HepG2 (cell line): Measurements from ENCODE around the gene ACAP2. TPM values are rescaled to one million over a fixed set of nuclear protein-coding genes. Genes with fewer than 3 reads are reported as not detected.

Source experiments
- CREM ChIP-seq, 2 experiments: sonication (generic) in 1 of 2; formaldehyde crosslinking in 1 of 2; IDR thresholded peaks; 2 replicates each; pipeline versions ENCODE4 v1.4.0 to v1.6.1; 2016 to 2020; ENCODE audit warnings: antibody characterized with exemption in 1 of 2, mild to moderate bottlenecking in 1 of 2, missing genetic modification reagents in 1 of 2
- DRAP1 ChIP-seq: IDR thresholded peaks from 2 replicates; pipeline ENCODE4 v1.6.1; 2016; ENCODE audit warnings: missing genetic modification reagents, missing compliant biosample characterization
- GABPB1 ChIP-seq: IDR thresholded peaks from 2 replicates; pipeline ENCODE4 v1.6.1; 2016; ENCODE audit warnings: mild to moderate bottlenecking, missing genetic modification reagents, moderate library complexity, missing compliant biosample characterization
- JUN ChIP-seq: sonication (generic); formaldehyde crosslinking; IDR thresholded peaks from 2 replicates; pipeline ENCODE4 v1.4.0; 2020; ENCODE audit warnings: mild to moderate bottlenecking, missing genetic modification reagents
- MED1 ChIP-seq: sonication (generic); formaldehyde crosslinking; IDR thresholded peaks from 2 replicates; pipeline ENCODE4 v1.4.0; 2020; ENCODE audit warnings: missing genetic modification reagents
- NR3C1 ChIP-seq: sonication (generic); formaldehyde crosslinking; IDR thresholded peaks from 2 replicates; pipeline ENCODE4 v1.4.0; 2020; ENCODE audit warnings: missing genetic modification reagents
- SOX13 ChIP-seq, 3 experiments: fragments of 450-650 bp in 1 of 3; sonication (generic) in 1 of 3; formaldehyde crosslinking in 1 of 3; IDR thresholded peaks in 2 of 3; conservative IDR thresholded peaks in 1 of 3; 2 replicates each; pipeline versions ENCODE4 v1.5.0 to v1.6.1; 2016 to 2020; ENCODE audit warnings: antibody characterized with exemption in 1 of 3, mild to moderate bottlenecking in 1 of 3, missing compliant biosample characterization in 1 of 3, missing genetic modification reagents in 1 of 3, moderate library complexity in 1 of 3
- USF2 ChIP-seq, 2 experiments: sonication (generic) in 1 of 2; formaldehyde crosslinking in 1 of 2; IDR thresholded peaks; 2 replicates each; pipeline versions ENCODE4 v1.5.1 to v1.6.1; 2011 to 2020; ENCODE audit warnings: borderline replicate concordance in 1 of 2, low read depth in 1 of 2, low read length in 1 of 2, mild to moderate bottlenecking in 1 of 2, missing genetic modification reagents in 1 of 2, moderate library complexity in 1 of 2
- ZBTB25 ChIP-seq: IDR thresholded peaks from 2 replicates; pipeline ENCODE4 v1.6.1; 2018; ENCODE audit warnings: missing genetic modification reagents
- ZNF225 ChIP-seq: sonication (generic); formaldehyde crosslinking; IDR thresholded peaks from 2 replicates; pipeline ENCODE4 v1.4.0; 2020; ENCODE audit warnings: mild to moderate bottlenecking, missing genetic modification reagents
- ZNF24 ChIP-seq: fragments of 450-650 bp; IDR thresholded peaks from 2 replicates; pipeline ENCODE4 v1.6.1; 2017; ENCODE audit warnings: antibody characterized with exemption, mild to moderate bottlenecking
- ZNF567 ChIP-seq: sonication (generic); formaldehyde crosslinking; IDR thresholded peaks from 2 replicates; pipeline ENCODE4 v1.8.1; 2023; ENCODE audit warnings: mild to moderate bottlenecking, missing genetic modification reagents, borderline replicate concordance
- ZNF773 ChIP-seq: sonication (generic); formaldehyde crosslinking; IDR thresholded peaks from 2 replicates; pipeline ENCODE4 v1.4.0; 2020; ENCODE audit warnings: missing genetic modification reagents, borderline replicate concordance
- polyA plus RNA-seq, 8 experiments: library from polyadenylated mRNA; depleted of rRNA in 3 of 8; stranded (reverse) in 7 of 8; unstranded in 1 of 8; fragments of >200 nt; fragmentation: Illumina TruSeq in 4 of 8; extraction: Trizol in 4 of 8; gene quantifications; 2 replicates each; pipeline versions ENCODE4 v1.2.1 to v1.2.3, GENCODE V29; 2011 to 2016; ENCODE audit warnings: low read depth in 4 of 8, missing spikeins in 1 of 8, mixed read lengths in 1 of 8; ENCODE audit not compliant: insufficient read depth in 1 of 8
- total RNA-seq, 5 experiments: library from RNA; depleted of rRNA; stranded (reverse); fragments of >200 nt; fragmentation: Illumina TruSeq; extraction: Trizol; gene quantifications; 2 replicates each; pipeline ENCODE4 v1.2.3, GENCODE V29; 2016; ENCODE audit warnings: low read depth in 1 of 5
- TF ChIP-seq, protein P1 (sequence below): sonication (generic); formaldehyde crosslinking; IDR thresholded peaks from 2 replicates; pipeline ENCODE4 v1.5.1; 2020; ENCODE audit warnings: missing genetic modification reagents, mild to moderate bottlenecking, borderline replicate concordance
- TF ChIP-seq, protein P2 (sequence below): sonication (generic); formaldehyde crosslinking; IDR thresholded peaks from 2 replicates; pipeline ENCODE4 v1.8.0; 2022; ENCODE audit warnings: mild to moderate bottlenecking, missing genetic modification reagents, moderate library complexity
- TF ChIP-seq, protein P3 (sequence below): sonication (generic); formaldehyde crosslinking; IDR thresholded peaks from 2 replicates; pipeline ENCODE4 v1.4.0; 2020; ENCODE audit warnings: mild to moderate bottlenecking, missing genetic modification reagents
- TF ChIP-seq, protein P4 (sequence below): sonication (generic); formaldehyde crosslinking; IDR thresholded peaks from 2 replicates; pipeline ENCODE4 v1.5.0; 2020; ENCODE audit warnings: missing genetic modification reagents, mild to moderate bottlenecking, borderline replicate concordance

ACAP2 gene
- total and polyA plus RNA-seq, 2 of the 13 experiments (the other 11 are each of a cell fraction or from before 2014, with no cell fraction given), result 7.3 to 23.9 TPM

DNA sequence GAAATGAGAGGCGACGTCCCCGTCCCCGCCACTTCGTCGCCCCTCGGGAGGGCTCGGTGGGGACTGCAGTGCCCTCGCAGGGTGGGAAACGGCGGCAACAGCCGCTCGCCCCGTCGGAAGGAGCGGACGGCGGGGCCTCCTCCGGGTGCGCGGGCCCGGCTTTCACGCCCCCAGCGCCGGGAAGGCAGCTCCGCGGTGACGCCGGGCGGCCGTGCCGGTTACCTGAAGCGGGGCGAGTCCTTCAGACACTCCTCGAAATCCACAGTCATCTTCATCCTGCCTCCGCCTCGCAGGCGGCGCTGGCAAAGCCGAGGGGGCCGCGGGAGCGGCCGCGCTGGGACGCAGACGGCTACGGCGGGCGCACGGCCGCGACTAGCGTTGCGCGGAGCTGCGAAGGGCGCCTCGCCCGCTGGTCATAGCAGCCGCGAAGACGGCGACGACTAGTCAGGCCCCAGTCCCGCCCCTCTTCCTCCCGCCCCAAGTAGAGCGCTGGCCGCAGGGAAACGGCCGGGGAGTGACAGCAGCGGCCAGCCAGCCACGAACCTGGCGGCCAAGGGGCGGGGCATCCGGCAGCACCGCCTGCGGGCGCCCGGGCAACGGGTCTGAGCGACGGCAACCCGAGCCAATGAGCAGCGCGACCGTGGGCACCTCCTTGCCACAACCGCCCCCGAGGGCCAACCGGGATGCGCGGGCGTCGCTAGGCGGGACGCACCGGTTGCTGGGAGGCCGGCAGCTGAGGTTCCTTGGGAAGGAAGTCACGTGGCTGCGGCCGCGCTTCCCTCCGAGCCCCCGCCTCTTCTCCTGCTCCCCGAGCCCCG is at the start of gene ACAP2 (continued):
- TF ChIP-seq ZBTB25 (CRISPR knock-in tag) (no peak), ZNF567 (no peak; the same call in 1 of the 2 replicates), ZNF225 (CRISPR knock-in tag) (peak; percentile 42; the same call in 1 of the 2 replicates), ZNF24 (no peak), GABPB1 (peak; percentile 89), NR3C1 (CRISPR knock-in tag) (no peak), DRAP1 (peak; percentile 68; the same call in 1 of the 2 replicates), MED1 (CRISPR knock-in tag) (peak; percentile 49; the same call in 1 of the 2 replicates), CREM (IDR thresholded peaks at IDR 0.05) (no peak), CREM (CRISPR knock-in tag; IDR thresholded peaks at IDR 0.05) (no peak), SOX13 (IDR thresholded peaks at IDR 0.05) (no peak), SOX13 (CRISPR knock-in tag; conservative IDR thresholded peaks at IDR 0.05 in 1 of 2, IDR thresholded peaks at IDR 0.05 in 1 of 2) (no peak), USF2 (IDR thresholded peaks at IDR 0.05; ENCODE audit: low read depth, low read length) (peak; percentile 86), USF2 (CRISPR knock-in tag; IDR thresholded peaks at IDR 0.05; ENCODE audit: borderline replicate concordance) (peak; percentile 94; the same call in 1 of the 2 replicates), JUN (CRISPR knock-in tag) (no peak), ZNF773 (CRISPR knock-in tag) (no peak)
- TF ChIP-seq, protein P1, sequence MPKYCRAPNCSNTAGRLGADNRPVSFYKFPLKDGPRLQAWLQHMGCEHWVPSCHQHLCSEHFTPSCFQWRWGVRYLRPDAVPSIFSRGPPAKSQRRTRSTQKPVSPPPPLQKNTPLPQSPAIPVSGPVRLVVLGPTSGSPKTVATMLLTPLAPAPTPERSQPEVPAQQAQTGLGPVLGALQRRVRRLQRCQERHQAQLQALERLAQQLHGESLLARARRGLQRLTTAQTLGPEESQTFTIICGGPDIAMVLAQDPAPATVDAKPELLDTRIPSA (CRISPR knock-in tag), result no peak; the same call in 1 of the 2 replicates
- TF ChIP-seq, protein P2, sequence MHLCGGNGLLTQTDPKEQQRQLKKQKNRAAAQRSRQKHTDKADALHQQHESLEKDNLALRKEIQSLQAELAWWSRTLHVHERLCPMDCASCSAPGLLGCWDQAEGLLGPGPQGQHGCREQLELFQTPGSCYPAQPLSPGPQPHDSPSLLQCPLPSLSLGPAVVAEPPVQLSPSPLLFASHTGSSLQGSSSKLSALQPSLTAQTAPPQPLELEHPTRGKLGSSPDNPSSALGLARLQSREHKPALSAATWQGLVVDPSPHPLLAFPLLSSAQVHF (CRISPR knock-in tag), result no peak
- TF ChIP-seq, protein P3, sequence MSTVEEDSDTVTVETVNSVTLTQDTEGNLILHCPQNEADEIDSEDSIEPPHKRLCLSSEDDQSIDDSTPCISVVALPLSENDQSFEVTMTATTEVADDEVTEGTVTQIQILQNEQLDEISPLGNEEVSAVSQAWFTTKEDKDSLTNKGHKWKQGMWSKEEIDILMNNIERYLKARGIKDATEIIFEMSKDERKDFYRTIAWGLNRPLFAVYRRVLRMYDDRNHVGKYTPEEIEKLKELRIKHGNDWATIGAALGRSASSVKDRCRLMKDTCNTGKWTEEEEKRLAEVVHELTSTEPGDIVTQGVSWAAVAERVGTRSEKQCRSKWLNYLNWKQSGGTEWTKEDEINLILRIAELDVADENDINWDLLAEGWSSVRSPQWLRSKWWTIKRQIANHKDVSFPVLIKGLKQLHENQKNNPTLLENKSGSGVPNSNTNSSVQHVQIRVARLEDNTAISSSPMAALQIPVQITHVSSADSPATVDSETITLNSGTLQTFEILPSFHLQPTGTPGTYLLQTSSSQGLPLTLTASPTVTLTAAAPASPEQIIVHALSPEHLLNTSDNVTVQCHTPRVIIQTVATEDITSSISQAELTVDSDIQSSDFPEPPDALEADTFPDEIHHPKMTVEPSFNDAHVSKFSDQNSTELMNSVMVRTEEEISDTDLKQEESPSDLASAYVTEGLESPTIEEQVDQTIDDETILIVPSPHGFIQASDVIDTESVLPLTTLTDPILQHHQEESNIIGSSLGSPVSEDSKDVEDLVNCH (CRISPR knock-in tag), result no peak
- TF ChIP-seq, protein P4, sequence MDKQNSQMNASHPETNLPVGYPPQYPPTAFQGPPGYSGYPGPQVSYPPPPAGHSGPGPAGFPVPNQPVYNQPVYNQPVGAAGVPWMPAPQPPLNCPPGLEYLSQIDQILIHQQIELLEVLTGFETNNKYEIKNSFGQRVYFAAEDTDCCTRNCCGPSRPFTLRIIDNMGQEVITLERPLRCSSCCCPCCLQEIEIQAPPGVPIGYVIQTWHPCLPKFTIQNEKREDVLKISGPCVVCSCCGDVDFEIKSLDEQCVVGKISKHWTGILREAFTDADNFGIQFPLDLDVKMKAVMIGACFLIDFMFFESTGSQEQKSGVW, result no peak
